H9 (cell line): ENCODE measurements around the gene GRID2. TPM values are rescaled to one million over a fixed set of nuclear protein-coding genes. Genes with fewer than 3 reads are reported as not detected.

Source experiments
- DNase-seq: peaks from one replicate; pipeline ENCODE4 v3.0.0-alpha.2; 2017
- H2AFZ ChIP-seq: one replicate; pipeline ENCODE4 v1.6.1; 2013; ENCODE audit warnings: mild to moderate bottlenecking, low read length, control low read depth, moderate library complexity
- H2AK5ac ChIP-seq: 2 replicates; pipeline ENCODE4 v1.6.1; 2013; ENCODE audit warnings: low read length, control low read depth, mixed read lengths; ENCODE audit not compliant: insufficient read length
- H2BK120ac ChIP-seq: one replicate; pipeline ENCODE4 v1.6.1; 2013; ENCODE audit warnings: low read depth, mild to moderate bottlenecking, low read length, control low read depth, inconsistent platforms; ENCODE audit not compliant: poor library complexity, severe bottlenecking
- H2BK12ac ChIP-seq: 2 replicates; pipeline ENCODE4 v1.6.1; 2013; ENCODE audit warnings: low read length, control low read depth, mixed read lengths, low read depth; ENCODE audit not compliant: insufficient read length
- H2BK15ac ChIP-seq: 2 replicates; pipeline ENCODE4 v1.6.1; 2013; ENCODE audit warnings: low read depth, low read length, control low read depth
- H2BK20ac ChIP-seq: one replicate; pipeline ENCODE4 v1.6.1; 2013; ENCODE audit warnings: low read depth, mild to moderate bottlenecking, low read length, control low read depth, inconsistent platforms; ENCODE audit not compliant: poor library complexity, severe bottlenecking
- H2BK5ac ChIP-seq: 2 replicates; pipeline ENCODE4 v1.6.1; 2013; ENCODE audit warnings: low read length, control low read depth, mixed read lengths; ENCODE audit not compliant: insufficient read length
- H3K14ac ChIP-seq: 2 replicates; pipeline ENCODE4 v1.6.1; 2013; ENCODE audit warnings: low read length, control low read depth; ENCODE audit not compliant: insufficient read depth
- H3K18ac ChIP-seq: 2 replicates; pipeline ENCODE4 v1.6.1; 2013; ENCODE audit warnings: low read depth, mild to moderate bottlenecking, mixed read lengths, low read length, control low read depth; ENCODE audit not compliant: insufficient read length
- H3K23ac ChIP-seq: 2 replicates; pipeline ENCODE4 v1.6.1; 2013; ENCODE audit warnings: low read length, control low read depth, mixed read lengths, low read depth; ENCODE audit not compliant: insufficient read length
- H3K23me2 ChIP-seq: 2 replicates; pipeline ENCODE4 v1.6.1; 2013; ENCODE audit warnings: low read depth, mild to moderate bottlenecking, mixed read lengths, low read length, control low read depth; ENCODE audit not compliant: insufficient read length, poor library complexity, severe bottlenecking
- H3K27ac ChIP-seq: 2 replicates; pipeline ENCODE4 v1.5.1; 2013; ENCODE audit warnings: low read length, control low read depth, mixed read lengths, low read depth; ENCODE audit not compliant: insufficient read length
- H3K27me3 ChIP-seq: 2 replicates; pipeline ENCODE4 v1.6.1; 2013; ENCODE audit warnings: low read length, control low read depth, inconsistent platforms; ENCODE audit not compliant: insufficient read depth
- H3K4ac ChIP-seq: 2 replicates; pipeline ENCODE4 v1.6.1; 2013; ENCODE audit warnings: low read depth, mild to moderate bottlenecking, control low read depth, inconsistent platforms, low read length, moderate library complexity
- H3K4me1 ChIP-seq: 2 replicates; pipeline ENCODE4 v1.6.1; 2013; ENCODE audit warnings: low read length, control low read depth, inconsistent platforms; ENCODE audit not compliant: insufficient read depth
- H3K4me2 ChIP-seq: 2 replicates; pipeline ENCODE4 v1.6.1; 2013; ENCODE audit warnings: low read length, control low read depth, mixed read lengths; ENCODE audit not compliant: insufficient read length, insufficient read depth
- H3K56ac ChIP-seq: 2 replicates; pipeline ENCODE4 v1.6.1; 2013; ENCODE audit warnings: low read depth, mild to moderate bottlenecking, mixed read lengths, low read length, control low read depth; ENCODE audit not compliant: insufficient read length
- H3K79me1 ChIP-seq: 2 replicates; pipeline ENCODE4 v1.6.1; 2013; ENCODE audit warnings: low read depth, mild to moderate bottlenecking, moderate library complexity, low read length, control low read depth, inconsistent platforms; ENCODE audit not compliant: insufficient read depth, poor library complexity, severe bottlenecking
- H3K79me2 ChIP-seq: 2 replicates; pipeline ENCODE4 v1.6.1; 2013; ENCODE audit warnings: low read length, control low read depth, inconsistent platforms; ENCODE audit not compliant: insufficient read depth
- H3K9ac ChIP-seq: 2 replicates; pipeline ENCODE4 v1.6.1; 2013; ENCODE audit warnings: low read length, control low read depth, mixed read lengths; ENCODE audit not compliant: insufficient read length; ENCODE audit errors: extremely low read depth
- H3K9me3 ChIP-seq: one replicate; pipeline ENCODE4 v1.6.1; 2013; ENCODE audit warnings: low read depth, low read length, inconsistent platforms; ENCODE audit not compliant: control insufficient read depth
- H3T11ph ChIP-seq: one replicate; pipeline ENCODE4 v1.6.1; 2013; ENCODE audit warnings: mild to moderate bottlenecking, low read length, control low read depth, inconsistent platforms
- H4K20me1 ChIP-seq: one replicate; pipeline ENCODE4 v1.6.1; 2013; ENCODE audit not compliant: control insufficient read depth, insufficient read length, insufficient read depth
- H4K5ac ChIP-seq: 2 replicates; pipeline ENCODE4 v1.6.1; 2013; ENCODE audit warnings: low read depth, mild to moderate bottlenecking, mixed read lengths, low read length, control low read depth; ENCODE audit not compliant: insufficient read length
- H4K8ac ChIP-seq: replicated peaks from 2 replicates; pipeline ENCODE4 v1.6.1; 2013; ENCODE audit warnings: low read length, control low read depth, mixed read lengths, low read depth; ENCODE audit not compliant: insufficient read length
- H4K91ac ChIP-seq: 2 replicates; pipeline ENCODE4 v1.6.1; 2013; ENCODE audit warnings: low read depth, mild to moderate bottlenecking, moderate library complexity, mixed read lengths, low read length, control low read depth; ENCODE audit not compliant: insufficient read length
- H3K27ac Mint-ChIP-seq, 3 experiments: 2 replicates in 2 of 3; 3 replicates in 1 of 3; pipeline ENCODE4 v1.8.0; 2020 to 2021; ENCODE audit warnings: mixed read lengths in 3 of 3, mild to moderate bottlenecking in 1 of 3, moderate library complexity in 1 of 3
- H3K27me3 Mint-ChIP-seq: 2 replicates; pipeline ENCODE4 v1.8.0; 2021; ENCODE audit warnings: low read depth, mild to moderate bottlenecking, moderate library complexity, mixed read lengths
- H3K36me3 Mint-ChIP-seq, 3 experiments: 2 replicates in 2 of 3; 3 replicates in 1 of 3; pipeline ENCODE4 v1.8.0; 2020 to 2021; ENCODE audit warnings: low read depth in 3 of 3, mixed read lengths in 3 of 3; ENCODE audit not compliant: insufficient read depth in 1 of 3
- H3K4me1 Mint-ChIP-seq, 2 experiments: 2 replicates each; pipeline ENCODE4 v1.8.0; 2020; ENCODE audit warnings: mixed read lengths in 2 of 2
- H3K4me3 Mint-ChIP-seq, 2 experiments: 2 replicates in 1 of 2; 3 replicates in 1 of 2; pipeline ENCODE4 v1.8.0; 2020 to 2021; ENCODE audit warnings: mild to moderate bottlenecking in 2 of 2, mixed read lengths in 2 of 2, moderate library complexity in 1 of 2
- H3K9me3 Mint-ChIP-seq, 2 experiments: 2 replicates in 1 of 2; 3 replicates in 1 of 2; pipeline ENCODE4 v1.8.0; 2020; ENCODE audit warnings: mild to moderate bottlenecking in 2 of 2, mixed read lengths in 2 of 2, moderate library complexity in 1 of 2
- CTCF ChIP-seq: fragments of 200-600 bp; sonication (generic); conservative IDR thresholded peaks from 3 replicates; pipeline ENCODE4 v1.8.0; 2021; ENCODE audit warnings: antibody characterized with exemption, mild to moderate bottlenecking
- WGBS: extraction: QIAGEN DNeasy Blood & Tissue Kit; methylation state at CpG from one replicate; pipeline ENCODE4 v1.1.7; 2013; ENCODE audit warnings: missing lambda C conversion rate, low lambda C conversion rate, mixed read lengths; ENCODE audit not compliant: insufficient read length; ENCODE audit errors: extremely low coverage; 5-methylcytosine and 5-hydroxymethylcytosine counted together
- total RNA-seq: library from RNA; stranded (reverse); gene quantifications from 2 replicates; pipeline ENCODE4 v1.2.1, GENCODE V29; 2021

GRID2 gene
- total RNA-seq, 1 experiment from 2014 or later = 21.8 TPM

- Histone ChIP-seq H3K18ac (no peak overlapping the region), H2BK12ac (no peak overlapping the region), H2BK15ac (no peak overlapping the region), H2BK20ac (no peak overlapping the region), H3K79me2 (no peaks in the 10 kb centered on the region), H3K56ac (no peak overlapping the region), H2BK5ac (no peak overlapping the region), H3K79me1 (no peaks in the 10 kb centered on the region), H2AK5ac (no peak overlapping the region), H4K20me1 (no peaks in the 10 kb centered on the region), H3K4ac (no peak overlapping the region), H3K9me3 (no peaks in the 10 kb centered on the region), H3K4me1 (no peaks in the 10 kb centered on the region; the same call in 1 of the 2 replicates), H3K4me2 (peak overlapping the region; percentile 42), H3K23me2 (no peaks in the 10 kb centered on the region), H3T11ph (no peak overlapping the region), H4K5ac (no peak overlapping the region), H4K91ac (no peak overlapping the region), H3K27ac (no peak overlapping the region), H3K23ac (no peak overlapping the region), H4K8ac (no peak overlapping the region), H3K9ac (no peak overlapping the region), H3K14ac (no peak overlapping the region), H2BK120ac (no peak overlapping the region), H2AFZ (no peak overlapping the region), H3K27me3 (0 out of 2 replicates have a peak, but pooled peaks cover 3% of the 10 kb centered on the region)
- TF ChIP-seq CTCF = no peak
- no peaks in the 10 kb centered on the region for H3K36me3 Mint-ChIP-seq
- no peak overlapping the region; a peak in 1 of 7 replicates for H3K27ac Mint-ChIP-seq
- peak overlapping the region; percentile 9 to 65; a peak in 4 of 5 replicates for H3K4me3 Mint-ChIP-seq
- peaks cover 64% of the 10 kb centered on the region for H3K27me3 Mint-ChIP-seq
- no peaks in the 10 kb centered on the region for H3K9me3 Mint-ChIP-seq
- H3K4me1 Mint-ChIP-seq = peaks cover 29 to 34% of the 10 kb centered on the region in 2 experiments
- no peak for DNase-seq
- no CpG with 5 or more reads among the region's 8 CpGs for WGBS
Observed at GRCh38 chr4:93407493-93408275, 1103.9 kb downstream of the GRID2 start.
